ENCODE measurements around the gene XK. TPM values are rescaled to one million over a fixed set of nuclear protein-coding genes. Genes with fewer than 3 reads are reported as not detected.

Gene XK, protein sequence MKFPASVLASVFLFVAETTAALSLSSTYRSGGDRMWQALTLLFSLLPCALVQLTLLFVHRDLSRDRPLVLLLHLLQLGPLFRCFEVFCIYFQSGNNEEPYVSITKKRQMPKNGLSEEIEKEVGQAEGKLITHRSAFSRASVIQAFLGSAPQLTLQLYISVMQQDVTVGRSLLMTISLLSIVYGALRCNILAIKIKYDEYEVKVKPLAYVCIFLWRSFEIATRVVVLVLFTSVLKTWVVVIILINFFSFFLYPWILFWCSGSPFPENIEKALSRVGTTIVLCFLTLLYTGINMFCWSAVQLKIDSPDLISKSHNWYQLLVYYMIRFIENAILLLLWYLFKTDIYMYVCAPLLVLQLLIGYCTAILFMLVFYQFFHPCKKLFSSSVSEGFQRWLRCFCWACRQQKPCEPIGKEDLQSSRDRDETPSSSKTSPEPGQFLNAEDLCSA
- 0.15 and 0.17 TPM in 2 replicates for total RNA-seq

DNA sequence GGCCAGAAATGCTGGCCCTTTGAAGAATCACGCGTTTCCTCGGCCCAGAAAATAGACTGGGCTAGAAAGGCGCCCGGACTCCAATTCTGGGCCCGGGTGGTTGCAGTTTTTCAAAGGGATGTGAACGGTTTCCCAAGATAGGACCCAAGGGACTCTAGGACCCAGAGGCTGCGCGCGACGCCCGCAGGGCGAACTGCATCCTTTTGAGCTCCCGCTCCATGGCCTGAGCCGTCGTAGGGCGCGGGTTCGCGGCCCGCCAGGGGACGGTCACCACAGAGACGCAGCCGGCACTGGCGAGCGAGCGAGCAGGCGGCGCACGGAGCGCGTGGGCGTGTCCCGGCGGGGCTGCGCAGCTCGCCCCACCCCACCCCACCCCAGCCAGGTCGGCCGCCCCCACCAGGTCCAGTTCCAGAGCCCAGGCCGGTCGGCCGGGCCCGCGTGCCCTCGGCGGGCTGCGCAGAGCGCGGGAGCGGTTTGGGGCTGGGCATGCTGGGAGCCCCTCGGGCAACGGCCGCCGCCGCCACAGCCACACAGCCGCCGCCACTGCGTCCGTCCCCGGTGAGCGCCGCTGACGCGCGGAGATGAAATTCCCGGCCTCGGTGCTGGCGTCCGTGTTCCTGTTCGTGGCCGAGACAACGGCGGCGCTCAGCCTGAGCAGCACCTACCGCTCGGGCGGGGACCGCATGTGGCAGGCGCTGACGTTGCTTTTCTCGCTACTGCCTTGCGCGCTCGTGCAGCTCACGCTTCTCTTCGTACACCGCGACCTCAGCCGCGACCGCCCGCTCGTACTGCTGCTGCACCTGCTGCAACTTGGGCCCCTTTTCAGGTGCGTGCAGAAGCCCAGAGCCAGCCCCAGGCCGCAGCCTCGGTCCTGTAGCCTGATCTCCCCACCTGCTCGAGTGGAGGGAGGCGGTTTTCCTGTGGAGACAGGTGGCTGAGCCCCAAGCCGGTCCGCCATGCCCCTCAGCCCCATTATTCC is at the start of gene XK:
Gene XK (plus strand): TSS at position 411 of the 979 bp plus-strand sequence. CDS start 171 bp downstream, at position 582.

DNA sequence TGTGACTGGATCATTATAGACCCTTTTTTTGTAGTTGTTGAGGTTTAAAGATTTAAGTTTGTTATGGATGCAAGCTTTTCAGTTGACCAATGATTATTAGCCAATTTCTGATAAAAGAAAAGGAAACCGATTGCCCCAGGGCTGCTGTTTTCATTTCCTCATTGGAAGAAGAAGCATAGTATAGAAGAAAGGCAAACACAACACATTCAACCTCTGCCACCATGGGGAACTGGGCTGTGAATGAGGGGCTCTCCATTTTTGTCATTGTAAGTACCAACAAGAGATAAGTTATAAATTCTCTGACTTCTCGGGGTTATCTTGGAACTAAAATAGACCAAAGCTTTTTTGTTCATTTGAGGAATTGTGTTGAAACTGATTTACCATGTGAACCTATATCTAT is 94.3 kb downstream of the XK start, which contains the start of gene CYBB:
Gene CYBB (plus strand): TSS at position 203 of the 400 bp plus-strand sequence. CDS start 19 bp downstream, at position 222.

Other genes with a start within 250 kb of the XK start
- gene LANCL3, start 114.1 kb upstream of the XK start, total RNA-seq, result under 0.01 and 0.17 TPM in 2 replicates
- not detected in 2 replicates for gene CYBB, start 94.3 kb downstream of the XK start, total RNA-seq
- gene DYNLT3, start 161.8 kb downstream of the XK start, total RNA-seq, result 17.4 and 19.0 TPM in 2 replicates